GM21723 (cell line): ENCODE data around the gene PEDS1.
"Not testable (repeated sequence)": the region's sequence is repeated elsewhere in the genome, so short reads cannot be mapped to it uniquely, and the experiment has no call there.

Experiments
- ATAC-seq: cut with Tn5 transposase; IDR thresholded peaks from one replicate; pipeline ENCODE4 v1.9.1; 2021; ENCODE audit warnings: mild to moderate bottlenecking, moderate library complexity; ENCODE audit not compliant: unreplicated experiment

PEDS1 gene

GRCh38 chr20:50115041-50115512, 38.4 kb downstream of the PEDS1 start:
- no peak for ATAC-seq

GRCh38 chr20:50113420-50114224, 39.9 kb downstream of the PEDS1 start:
- no peak for ATAC-seq

GRCh38 chr20:50112512-50113419, 40.8 kb downstream of the PEDS1 start, which contains the start of gene UBE2V1:
TSS of gene UBE2V1 (minus strand) at chr20:50113150. CDS start at chr20:50113128, 22 bp downstream.
- peak; percentile 51 for ATAC-seq

- ATAC-seq: no peak
Measured at GRCh38 chr20:50111829-50112495, 41.6 kb downstream of the PEDS1 start.

- ATAC-seq: no peak
Measured at GRCh38 chr20:50111120-50111828, 42.2 kb downstream of the PEDS1 start.

- ATAC-seq: peak; percentile 40
Measured at GRCh38 chr20:50110141-50111047, 43.1 kb downstream of the PEDS1 start.

GRCh38 chr20:50108556-50109235, 44.8 kb downstream of the PEDS1 start:
- no peak for ATAC-seq

GRCh38 chr20:50107796-50108331, 45.7 kb downstream of the PEDS1 start:
- ATAC-seq: no peak

GRCh38 chr20:50107086-50107660, 46.4 kb downstream of the PEDS1 start:
- ATAC-seq: no peak

GRCh38 chr20:50106669-50107068, 46.9 kb downstream of the PEDS1 start:
- ATAC-seq: not testable (repeated sequence)
